Mesendoderm (in vitro differentiated cells): ENCODE measurements around the gene HLCS.

Experiments
- DNase-seq: peaks from one replicate; pipeline ENCODE4 v3.0.0; 2013
- H2AK5ac ChIP-seq: 2 replicates; pipeline ENCODE4 v1.6.1; 2013; ENCODE audit warnings: low read length, inconsistent platforms
- H2BK120ac ChIP-seq: 2 replicates; pipeline ENCODE4 v1.6.1; 2013; ENCODE audit warnings: low read depth, mild to moderate bottlenecking, low read length, moderate library complexity, mixed read lengths
- H2BK15ac ChIP-seq: replicated peaks from 2 replicates; pipeline ENCODE4 v1.6.1; 2013; ENCODE audit warnings: low read depth, mild to moderate bottlenecking, moderate library complexity
- H2BK5ac ChIP-seq: 2 replicates; pipeline ENCODE4 v1.6.1; 2013; ENCODE audit warnings: low read length, inconsistent platforms
- H3K18ac ChIP-seq: 2 replicates; pipeline ENCODE4 v1.6.1; 2013; ENCODE audit warnings: mild to moderate bottlenecking, low read length, mixed read lengths
- H3K23ac ChIP-seq: one replicate; pipeline ENCODE4 v1.6.1; 2013; ENCODE audit warnings: low read length
- H3K27ac ChIP-seq: 2 replicates; pipeline ENCODE4 v1.5.1; 2013; ENCODE audit warnings: low read depth, mild to moderate bottlenecking, inconsistent platforms, low read length, moderate library complexity
- H3K27me3 ChIP-seq: 2 replicates; pipeline ENCODE4 v1.6.1; 2013; ENCODE audit warnings: low read length, control low read depth, mild to moderate bottlenecking, inconsistent platforms; ENCODE audit not compliant: insufficient read depth, poor library complexity
- H3K36me3 ChIP-seq: 2 replicates; pipeline ENCODE4 v1.6.1; 2013; ENCODE audit warnings: low read length, inconsistent platforms; ENCODE audit not compliant: control insufficient read depth, insufficient read depth
- H3K4ac ChIP-seq: one replicate; pipeline ENCODE4 v1.6.1; 2013; ENCODE audit warnings: low read depth, mild to moderate bottlenecking, low read length, moderate library complexity
- H3K4me1 ChIP-seq: 2 replicates; pipeline ENCODE4 v1.6.1; 2013; ENCODE audit warnings: low read depth, low read length, inconsistent platforms; ENCODE audit not compliant: control insufficient read depth
- H3K4me2 ChIP-seq: 2 replicates; pipeline ENCODE4 v1.6.1; 2013; ENCODE audit warnings: low read length
- H3K4me3 ChIP-seq: 2 replicates; pipeline ENCODE4 v1.5.1; 2013; ENCODE audit warnings: mild to moderate bottlenecking, low read length
- H3K56ac ChIP-seq: one replicate; pipeline ENCODE4 v1.6.1; 2013; ENCODE audit warnings: low read length
- H3K79me1 ChIP-seq: 2 replicates; pipeline ENCODE4 v1.6.1; 2013; ENCODE audit warnings: low read length, inconsistent platforms
- H3K79me2 ChIP-seq: 2 replicates; pipeline ENCODE4 v1.6.1; 2013; ENCODE audit warnings: mild to moderate bottlenecking, low read length; ENCODE audit not compliant: control insufficient read depth, insufficient read depth
- H3K9ac ChIP-seq: 2 replicates; pipeline ENCODE4 v1.6.1; 2013; ENCODE audit warnings: low read length, inconsistent platforms
- H4K5ac ChIP-seq: one replicate; pipeline ENCODE4 v1.6.1; 2013; ENCODE audit warnings: low read length
- H4K8ac ChIP-seq: one replicate; pipeline ENCODE4 v1.6.1; 2013; ENCODE audit warnings: low read depth, mild to moderate bottlenecking, control low read depth, low read length, moderate library complexity
- WGBS: extraction: QIAGEN DNeasy Blood & Tissue Kit; methylation state at CpG from one replicate; pipeline ENCODE4 v1.1.7; 2013; ENCODE audit warnings: low lambda C conversion rate, missing lambda C conversion rate; ENCODE audit not compliant: insufficient coverage; ENCODE audit errors: extremely low coverage; 5-methylcytosine and 5-hydroxymethylcytosine counted together

The HLCS gene

DNA sequence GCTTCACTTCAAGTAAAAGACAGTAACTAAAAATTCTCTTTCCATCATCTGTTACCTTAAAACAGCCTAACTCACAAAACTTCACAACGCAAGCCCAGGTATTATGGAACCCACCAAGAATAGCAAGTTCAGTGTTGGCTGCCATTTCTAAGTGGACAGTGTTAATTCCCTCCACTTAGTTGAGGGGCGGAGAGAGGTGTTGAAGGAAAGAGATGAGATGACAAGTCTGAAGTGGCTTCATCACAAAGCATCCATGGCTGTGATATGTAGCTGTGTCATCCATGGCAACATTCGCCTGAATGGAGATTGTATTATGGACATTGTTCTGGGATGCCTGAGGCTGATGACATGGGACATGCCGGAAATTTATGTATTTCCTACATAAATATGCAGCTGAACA is 165.7 kb downstream of the HLCS start:
- Histone ChIP-seq H2AK5ac (no peak overlapping the region), H3K36me3 (no peaks in the 10 kb centered on the region), H3K4ac (no peak overlapping the region), H3K4me1 (no peaks in the 10 kb centered on the region), H3K27ac (no peak overlapping the region), H4K8ac (no peak overlapping the region), H3K4me3 (no peak overlapping the region), H3K4me2 (no peak overlapping the region), H3K79me2 (no peaks in the 10 kb centered on the region), H3K9ac (no peak overlapping the region), H3K27me3 (no peaks in the 10 kb centered on the region), H2BK15ac (no peak overlapping the region), H3K23ac (no peak overlapping the region), H4K5ac (no peak overlapping the region), H2BK5ac (no peak overlapping the region), H3K79me1 (no peaks in the 10 kb centered on the region), H2BK120ac (no peak overlapping the region), H3K56ac (no peak overlapping the region), H3K18ac (no peak overlapping the region)
- WGBS, result 100% methylated on average over 1 of the region's 4 CpGs
- no peak for DNase-seq

DNA sequence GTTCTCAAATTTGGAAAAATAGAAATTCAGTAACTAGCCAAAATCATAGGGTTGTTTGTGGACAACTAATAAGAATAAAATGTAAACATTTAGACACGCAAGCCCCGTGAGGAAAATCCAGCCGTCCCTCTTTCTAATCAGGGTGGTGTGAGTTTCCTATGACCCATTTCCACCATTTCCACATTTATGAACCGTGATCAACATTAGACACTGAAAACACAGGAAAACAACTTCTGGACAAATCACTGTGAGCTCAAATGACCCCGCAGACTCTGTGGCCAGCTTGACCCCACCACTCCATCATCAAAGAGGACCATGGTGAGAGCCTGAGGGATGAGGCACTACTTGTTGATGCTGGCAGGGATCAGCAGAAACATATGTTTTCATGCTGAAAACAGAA is 166.6 kb downstream of the HLCS start:
- no peaks in the 10 kb centered on the region for H3K79me1 ChIP-seq
- H3K36me3 ChIP-seq, result no peaks in the 10 kb centered on the region
- no peak overlapping the region for H3K23ac ChIP-seq
- H3K9ac ChIP-seq, result no peak overlapping the region
- H3K4me2 ChIP-seq, result no peak overlapping the region
- H4K8ac ChIP-seq, result no peak overlapping the region
- no peak for DNase-seq
- no CpG with 5 or more reads among the region's 5 CpGs for WGBS
- no peak overlapping the region for H3K27ac ChIP-seq
- H2AK5ac ChIP-seq, result no peak overlapping the region
- H2BK120ac ChIP-seq, result no peak overlapping the region
- H3K4me3 ChIP-seq, result no peak overlapping the region
- H3K4ac ChIP-seq, result no peak overlapping the region
- no peaks in the 10 kb centered on the region for H3K4me1 ChIP-seq
- no peak overlapping the region for H3K56ac ChIP-seq
- no peak overlapping the region for H2BK5ac ChIP-seq
- no peaks in the 10 kb centered on the region for H3K27me3 ChIP-seq
- H3K18ac ChIP-seq, result no peak overlapping the region
- H4K5ac ChIP-seq, result no peak overlapping the region
- H2BK15ac ChIP-seq, result no peak overlapping the region
- H3K79me2 ChIP-seq, result no peaks in the 10 kb centered on the region

DNA sequence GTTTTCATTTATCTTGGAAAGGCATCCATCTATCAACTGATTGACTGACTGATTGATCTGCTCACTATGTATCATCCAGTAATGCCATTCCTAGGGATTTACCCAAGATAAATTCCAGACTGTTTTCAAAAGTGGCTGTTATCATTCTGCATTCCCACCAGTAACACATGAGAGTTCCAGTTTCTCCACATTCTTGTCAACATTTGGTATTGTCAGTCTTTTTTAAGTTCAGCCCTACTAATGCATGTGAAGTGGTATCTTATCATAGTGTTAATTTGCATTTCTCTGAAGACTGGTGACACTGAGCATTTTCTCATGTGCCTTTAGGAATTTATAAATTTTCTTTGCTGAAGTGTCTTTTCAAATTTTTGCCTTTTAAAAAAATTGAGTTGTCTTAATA is 168.0 kb downstream of the HLCS start:
- H4K8ac ChIP-seq, result no peak overlapping the region
- no peak overlapping the region for H3K4ac ChIP-seq
- H2BK15ac ChIP-seq, result no peak overlapping the region
- no peak overlapping the region for H4K5ac ChIP-seq
- no peaks in the 10 kb centered on the region for H3K79me2 ChIP-seq
- no peak overlapping the region for H3K9ac ChIP-seq
- no peak for DNase-seq
- no peak overlapping the region for H2BK120ac ChIP-seq
- H3K4me3 ChIP-seq, result no peak overlapping the region
- H3K4me2 ChIP-seq, result no peak overlapping the region
- no peak overlapping the region for H2BK5ac ChIP-seq
- no peak overlapping the region for H3K18ac ChIP-seq
- H3K79me1 ChIP-seq, result no peaks in the 10 kb centered on the region
- H2AK5ac ChIP-seq, result no peak overlapping the region
- no peaks in the 10 kb centered on the region for H3K27me3 ChIP-seq
- H3K4me1 ChIP-seq, result no peaks in the 10 kb centered on the region
- no peak overlapping the region for H3K23ac ChIP-seq
- no peaks in the 10 kb centered on the region for H3K36me3 ChIP-seq
- no peak overlapping the region for H3K27ac ChIP-seq
- H3K56ac ChIP-seq, result no peak overlapping the region

DNA sequence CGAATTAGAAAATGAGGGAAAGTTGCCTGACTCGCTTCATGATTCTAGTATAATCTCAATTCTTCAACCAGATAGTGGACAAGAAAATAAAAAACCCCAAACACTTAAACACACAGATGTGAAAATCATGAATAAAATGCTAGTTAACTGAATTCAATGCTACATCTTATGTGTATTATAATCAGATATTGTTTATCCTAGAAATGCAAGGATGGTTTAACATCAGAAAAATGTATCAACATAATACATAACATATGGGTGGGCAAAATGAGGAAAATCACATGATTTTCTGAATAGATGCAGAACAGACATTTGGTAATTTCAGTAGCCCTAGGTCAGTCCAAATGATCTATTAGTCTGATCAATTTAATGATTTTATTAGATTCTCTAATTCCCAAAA is 170.4 kb downstream of the HLCS start:
- H4K5ac ChIP-seq, result no peak overlapping the region
- no CpG with 5 or more reads among the region's 2 CpGs for WGBS
- H3K79me1 ChIP-seq, result no peaks in the 10 kb centered on the region
- no peaks in the 10 kb centered on the region for H3K36me3 ChIP-seq
- no peak overlapping the region for H2AK5ac ChIP-seq
- no peak overlapping the region for H3K23ac ChIP-seq
- DNase-seq, result no peak
- no peaks in the 10 kb centered on the region for H3K4me1 ChIP-seq
- H3K4ac ChIP-seq, result no peak overlapping the region
- H3K4me3 ChIP-seq, result no peak overlapping the region
- no peaks in the 10 kb centered on the region for H3K79me2 ChIP-seq
- H3K27ac ChIP-seq, result no peak overlapping the region
- no peak overlapping the region for H3K4me2 ChIP-seq
- no peaks in the 10 kb centered on the region for H3K27me3 ChIP-seq
- no peak overlapping the region for H4K8ac ChIP-seq
- no peak overlapping the region for H3K9ac ChIP-seq
- H2BK120ac ChIP-seq, result no peak overlapping the region
- no peak overlapping the region for H2BK5ac ChIP-seq
- H3K56ac ChIP-seq, result no peak overlapping the region
- H2BK15ac ChIP-seq, result no peak overlapping the region
- H3K18ac ChIP-seq, result no peak overlapping the region

DNA sequence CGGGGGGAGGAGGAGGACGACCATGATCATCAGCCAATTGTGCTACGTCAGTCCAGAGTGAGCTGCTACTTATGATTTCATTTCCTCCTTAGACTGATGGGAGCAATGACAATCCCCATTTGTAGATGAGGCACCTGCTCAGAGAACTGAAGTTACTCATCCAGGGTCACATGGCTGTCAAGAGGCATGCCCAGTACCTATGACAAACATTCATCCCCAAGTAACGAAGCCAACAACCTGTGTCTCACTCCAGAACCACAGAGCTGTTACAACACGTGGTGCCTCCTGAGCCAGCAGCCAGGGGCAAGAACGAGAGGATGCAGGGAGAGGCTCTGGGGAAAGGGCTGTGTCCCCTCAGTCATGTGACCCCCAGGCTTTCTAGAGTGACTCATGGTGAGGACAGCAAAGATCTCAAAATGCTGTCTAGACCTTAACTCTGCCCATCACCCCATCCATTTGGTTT is 173.9 kb downstream of the HLCS start:
- H3K27ac ChIP-seq, result no peak overlapping the region
- H3K27me3 ChIP-seq, result no peaks in the 10 kb centered on the region
- no peak overlapping the region for H3K4ac ChIP-seq
- no peak overlapping the region for H2AK5ac ChIP-seq
- no peaks in the 10 kb centered on the region for H3K4me1 ChIP-seq
- H2BK120ac ChIP-seq, result no peak overlapping the region
- no peak overlapping the region for H3K9ac ChIP-seq
- no peaks in the 10 kb centered on the region for H3K79me2 ChIP-seq
- no peak overlapping the region for H3K4me2 ChIP-seq
- H2BK5ac ChIP-seq, result no peak overlapping the region
- no peak overlapping the region for H4K5ac ChIP-seq
- no peak overlapping the region for H2BK15ac ChIP-seq
- no peak overlapping the region for H3K18ac ChIP-seq
- no peaks in the 10 kb centered on the region for H3K36me3 ChIP-seq
- no CpG with 5 or more reads among the region's 6 CpGs for WGBS
- no peak overlapping the region for H3K4me3 ChIP-seq
- H4K8ac ChIP-seq, result no peak overlapping the region
- peak; percentile 12 for DNase-seq
- no peaks in the 10 kb centered on the region for H3K79me1 ChIP-seq
- no peak overlapping the region for H3K56ac ChIP-seq
- no peak overlapping the region for H3K23ac ChIP-seq

DNA sequence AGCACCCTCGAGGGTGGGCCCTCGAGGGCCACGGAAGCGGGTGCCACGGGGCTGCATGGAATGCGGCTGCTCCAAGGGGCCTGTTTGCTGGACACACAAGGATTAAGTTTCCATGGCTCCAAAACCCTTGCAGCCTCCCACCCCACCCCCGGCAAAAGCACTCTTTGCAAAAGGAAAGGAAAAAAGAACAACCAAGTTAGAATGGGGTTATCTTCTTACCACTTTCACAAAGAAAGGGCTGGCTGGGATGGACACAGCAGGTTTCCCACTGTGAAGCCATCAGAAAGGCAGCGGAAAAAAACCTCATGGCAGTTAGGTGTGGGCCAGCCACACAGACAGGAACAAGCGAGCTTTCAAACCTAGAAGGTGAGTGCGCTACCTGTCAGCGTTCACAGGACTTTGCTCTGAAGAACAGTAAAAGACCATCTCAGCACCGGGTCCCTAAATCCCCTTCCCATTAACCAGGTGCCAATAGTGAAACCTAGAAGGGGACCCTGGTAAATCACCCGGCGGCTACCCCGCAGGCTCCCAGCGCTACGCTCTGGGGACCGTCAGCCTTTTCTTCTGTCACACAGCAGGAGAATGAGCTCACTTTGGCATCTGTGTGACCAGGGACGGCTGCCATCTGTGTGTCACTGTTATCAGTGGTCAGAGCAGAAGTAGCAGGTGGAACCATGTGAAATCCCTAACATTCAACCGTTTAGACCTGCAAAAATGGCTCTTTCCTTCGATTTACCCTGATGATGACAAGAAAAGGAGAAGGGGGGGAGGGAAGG is 174.6 kb downstream of the HLCS start:
- Histone ChIP-seq H3K79me1 (no peaks in the 10 kb centered on the region), H3K27me3 (no peaks in the 10 kb centered on the region), H3K18ac (no peak overlapping the region), H3K4ac (no peak overlapping the region), H3K36me3 (no peaks in the 10 kb centered on the region), H2BK120ac (no peak overlapping the region), H3K79me2 (no peaks in the 10 kb centered on the region), H3K4me1 (no peaks in the 10 kb centered on the region), H2BK5ac (no peak overlapping the region), H4K8ac (no peak overlapping the region), H3K23ac (no peak overlapping the region), H3K4me2 (no peak overlapping the region), H2BK15ac (no peak overlapping the region), H3K56ac (no peak overlapping the region), H3K4me3 (no peak overlapping the region), H4K5ac (no peak overlapping the region), H3K9ac (no peak overlapping the region), H2AK5ac (no peak overlapping the region), H3K27ac (no peak overlapping the region)
- WGBS, result no CpG with 5 or more reads among the region's 21 CpGs
- DNase-seq, result peak; percentile 17
